ENCODE measurements around the gene LIN37. TPM values are rescaled to one million over a fixed set of nuclear protein-coding genes. Genes with fewer than 3 reads are reported as not detected.

LIN37 gene
- total and polyA plus RNA-seq, 2 of the 13 experiments (the other 11 are each of a cell fraction or from before 2014, with no cell fraction given), result 6.3 to 8.7 TPM

- TF ChIP-seq THAP9 (CRISPR knock-in tag; IDR thresholded peaks at IDR 0.05; ENCODE audit: borderline replicate concordance) (no peak), PHB2 (IDR thresholded peaks at IDR 0.05; ENCODE audit: partially characterized antibody) (no peak), FOXC1 (CRISPR knock-in tag; IDR thresholded peaks at IDR 0.05; ENCODE audit: borderline replicate concordance) (no peak; the same call in 1 of the 2 replicates), DZIP1 (CRISPR knock-in tag; IDR thresholded peaks at IDR 0.05) (no peak), KMT2B (CRISPR knock-in tag; IDR thresholded peaks at IDR 0.05) (0 out of 2 replicates have a peak, but pooled peaks have one; percentile 8), SNRNP70 (IDR thresholded peaks at IDR 0.05; ENCODE audit: low read depth, low read length) (no peak), NONO (IDR thresholded peaks at IDR 0.05) (no peak), NONO (CRISPR knock-in tag; conservative IDR thresholded peaks at IDR 0.05) (no peak), ZNF652 (CRISPR knock-in tag; IDR thresholded peaks at IDR 0.05; ENCODE audit: borderline replicate concordance, low read depth) (no peak), ZNF362 (CRISPR knock-in tag; IDR thresholded peaks at IDR 0.05; ENCODE audit: borderline replicate concordance) (peak; percentile 67), ZNF672 (CRISPR knock-in tag; IDR thresholded peaks at IDR 0.05) (no peak), ZNF224 (CRISPR knock-in tag; IDR thresholded peaks at IDR 0.05) (0 out of 2 replicates have a peak, but pooled peaks have one; percentile 54), SMYD3 (CRISPR knock-in tag; IDR thresholded peaks at IDR 0.05) (0 out of 2 replicates have a peak, but pooled peaks have one; percentile 50), ZNF781 (CRISPR knock-in tag; IDR thresholded peaks at IDR 0.05; ENCODE audit: borderline replicate concordance, not compliant biosample characterization) (no peak), ZFY (CRISPR knock-in tag; IDR thresholded peaks at IDR 0.05) (0 out of 2 replicates have a peak, but pooled peaks have one; percentile 10), ZNF503 (CRISPR knock-in tag; IDR thresholded peaks at IDR 0.05) (no peak), ZXDC (CRISPR knock-in tag; IDR thresholded peaks at IDR 0.05) (no peak)
Measured at GRCh38 chr19:35702223-35703012, 46.0 kb upstream of the LIN37 start (continued).
